Muscle of arm (tissue), 12 donors: ENCODE measurements around the gene FCRL2. TPM values are rescaled to one million over a fixed set of nuclear protein-coding genes. Genes with fewer than 3 reads are reported as not detected.

ENCODE experiments used
- polyA plus RNA-seq, 12 donors: library from polyadenylated mRNA; unstranded; fragments of 120-200 nt; gene quantifications; one replicate each; pipeline ENCODE4 v1.2.1, GENCODE V29; 2013; ENCODE audit not compliant: insufficient read length in 12 of 12

FCRL2 gene
- polyA plus RNA-seq, 12 donors, result 0.11 to 0.54 (median 0.24) TPM; not detected in 9

Other genes with a start within 250 kb of the FCRL2 start
- gene FCRL5, start 224.6 kb downstream of the FCRL2 start, polyA plus RNA-seq, result 1 to 10 TPM in 1 of 12 donors, under 1 TPM in 7, not detected in 4; 0.04 to 1.5 (median 0.07) TPM
- gene FCRL4, start 179.0 kb downstream of the FCRL2 start, polyA plus RNA-seq, result not detected
- gene FCRL3, start 76.4 kb downstream of the FCRL2 start, polyA plus RNA-seq, result under 1 TPM in 6 of 12 donors, not detected in 6; 0.08 to 0.62 (median 0.18) TPM
- 1 to 10 TPM in 1 of 12 donors, under 1 TPM in 8, not detected in 3; 0.07 to 3.1 (median 0.23) TPM for gene FCRL1, start 43.0 kb upstream of the FCRL2 start, polyA plus RNA-seq
- under 1 TPM in 6 of 12 donors, not detected in 6; 0.05 to 0.22 (median 0.15) TPM for gene CD5L, start 64.7 kb upstream of the FCRL2 start, polyA plus RNA-seq
- 10 to 100 TPM in 11 of 12 donors, not detected in 1; 21.9 to 52.4 (median 32.0) TPM for gene KIRREL1, start 216.5 kb upstream of the FCRL2 start, polyA plus RNA-seq